GM19238 (cell line): ENCODE data around the gene CA10.

ENCODE experiments used
- DNase-seq: peaks from one replicate; pipeline ENCODE4 v3.0.0; 2011; ENCODE audit warnings: low spot score; ENCODE audit not compliant: insufficient read length

Gene CA10

GRCh38 chr17:51876986-51877385 lies 281.5 kb downstream of the CA10 start:
- DNase-seq: no peak

- DNase-seq: no peak
These were observed 285.2 kb downstream of the CA10 start for GRCh38 chr17:51873302-51873701.

GRCh38 chr17:51869387-51869786 lies 289.1 kb downstream of the CA10 start:
- DNase-seq: no peak

- DNase-seq: peak; percentile 13
These were observed 297.5 kb downstream of the CA10 start for GRCh38 chr17:51860954-51861561.

- DNase-seq: no peak
These were observed 301.4 kb downstream of the CA10 start for GRCh38 chr17:51857052-51857597.

- DNase-seq: no peak
These were observed 302.7 kb downstream of the CA10 start for GRCh38 chr17:51855806-51856205.

GRCh38 chr17:51853857-51854256 lies 304.7 kb downstream of the CA10 start:
- DNase-seq: no peak

- DNase-seq: no peak
These were observed 305.9 kb downstream of the CA10 start for GRCh38 chr17:51852603-51853002.

- DNase-seq: no peak
These were observed 308.3 kb downstream of the CA10 start for GRCh38 chr17:51850201-51850600.

GRCh38 chr17:51848451-51848850 lies 310.1 kb downstream of the CA10 start:
- DNase-seq: no peak

GRCh38 chr17:51846566-51846965 lies 311.9 kb downstream of the CA10 start:
- DNase-seq: no peak

GRCh38 chr17:51845776-51846175 lies 312.7 kb downstream of the CA10 start:
- DNase-seq: no peak

GRCh38 chr17:51842763-51843162 lies 315.8 kb downstream of the CA10 start:
- no peak for DNase-seq

GRCh38 chr17:51841669-51842068 lies 316.8 kb downstream of the CA10 start:
- no peak for DNase-seq

GRCh38 chr17:51840688-51841087 lies 317.8 kb downstream of the CA10 start:
- no peak for DNase-seq

- no peak for DNase-seq
These were observed 324.9 kb downstream of the CA10 start for GRCh38 chr17:51833620-51834019.

GRCh38 chr17:51833045-51833444 lies 325.5 kb downstream of the CA10 start:
- DNase-seq: no peak

GRCh38 chr17:51830886-51831285 lies 327.6 kb downstream of the CA10 start:
- no peak for DNase-seq

- DNase-seq: no peak
These were observed 328.1 kb downstream of the CA10 start for GRCh38 chr17:51830451-51830850.

GRCh38 chr17:51828901-51829300 lies 329.6 kb downstream of the CA10 start:
- DNase-seq: no peak

GRCh38 chr17:51827140-51827539 lies 331.4 kb downstream of the CA10 start:
- no peak for DNase-seq

- DNase-seq: no peak
These were observed 337.7 kb downstream of the CA10 start for GRCh38 chr17:51820766-51821165.

GRCh38 chr17:51820252-51820651 lies 338.3 kb downstream of the CA10 start:
- DNase-seq: no peak
